ENCODE measurements around the gene RITA1.
"Not testable (repeated sequence)": the region's sequence is repeated elsewhere in the genome, so short reads cannot be mapped to it uniquely, and the experiment has no call there.

Gene RITA1

GRCh38 chr12:113203852-113204760 is 18.6 kb downstream of the RITA1 start:
- no peak for DNase-seq (ENCODE audit: low read depth, low spot score)

DNA sequence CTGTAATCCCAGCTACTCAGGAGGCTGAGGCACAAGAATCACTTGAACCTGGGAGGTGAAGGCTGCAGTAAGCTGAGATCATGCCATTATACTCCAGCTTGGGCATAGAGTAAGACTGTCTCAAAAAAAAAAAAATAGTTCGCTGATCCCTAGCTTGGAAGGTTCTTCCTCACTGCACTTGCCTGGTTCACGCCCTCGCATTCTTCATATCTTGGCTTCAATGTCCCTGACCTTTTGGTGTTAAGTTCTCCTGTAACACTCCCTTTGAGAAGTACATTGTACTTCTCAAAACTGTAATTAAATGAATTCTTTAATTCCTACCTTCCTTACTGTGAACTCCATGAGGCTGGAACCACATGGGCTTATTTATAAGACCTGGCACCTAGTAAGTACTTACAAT is 19.3 kb downstream of the RITA1 start:
- no peak for DNase-seq (ENCODE audit: low read depth, low spot score)

- not testable (repeated sequence) for DNase-seq (ENCODE audit: low read depth, low spot score)
Observed at GRCh38 chr12:113206802-113207201, 21.3 kb downstream of the RITA1 start.

- no peak for DNase-seq (ENCODE audit: low read depth, low spot score)
Observed at GRCh38 chr12:113207613-113208040, 22.1 kb downstream of the RITA1 start.

DNA sequence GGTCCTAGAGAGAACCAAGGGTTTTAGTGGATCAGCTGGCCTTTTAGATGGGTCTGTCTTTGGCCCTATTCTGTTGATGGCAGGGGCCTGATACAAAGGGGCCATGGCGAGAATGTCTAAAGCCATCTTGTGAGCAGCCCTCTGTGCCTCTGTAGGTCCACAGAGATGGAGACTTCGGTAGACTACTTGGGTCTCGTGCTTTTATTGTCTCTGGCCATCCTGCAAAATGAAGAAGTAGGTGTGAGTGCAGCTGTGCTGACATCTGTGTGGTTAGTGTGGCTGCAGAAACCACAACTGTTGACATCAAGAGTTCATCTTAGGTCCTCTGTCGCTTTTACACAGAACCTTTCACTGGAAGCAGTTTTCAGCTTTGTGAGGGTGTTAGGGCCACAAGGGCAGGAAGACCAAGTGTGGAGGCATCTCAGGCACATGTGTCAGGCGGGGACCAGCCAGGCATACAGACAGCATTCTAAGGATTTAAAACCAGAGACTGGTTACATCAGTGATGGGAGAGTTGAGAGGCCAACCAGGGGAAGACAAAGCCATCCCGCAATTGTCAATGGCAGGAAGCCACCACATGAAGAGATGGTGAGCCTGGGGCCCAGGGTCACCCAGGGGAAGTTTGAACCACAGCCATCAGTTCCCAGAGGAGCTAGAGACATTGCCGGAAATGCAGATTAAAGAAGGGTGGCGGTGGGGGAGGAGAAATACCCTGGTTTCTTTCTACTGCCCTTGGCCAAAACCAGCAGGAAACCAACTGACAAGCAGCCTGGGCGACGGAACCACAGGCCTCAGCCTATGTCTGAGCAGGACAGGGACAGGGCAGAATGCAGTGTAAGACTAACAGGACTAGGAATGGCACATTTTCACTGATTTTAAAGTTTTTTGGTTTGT is 22.8 kb downstream of the RITA1 start:
- no peak for DNase-seq (ENCODE audit: low read depth, low spot score)

- DNase-seq (ENCODE audit: low read depth, low spot score), result no peak
Observed at GRCh38 chr12:113211160-113211559, 25.6 kb downstream of the RITA1 start.

DNA sequence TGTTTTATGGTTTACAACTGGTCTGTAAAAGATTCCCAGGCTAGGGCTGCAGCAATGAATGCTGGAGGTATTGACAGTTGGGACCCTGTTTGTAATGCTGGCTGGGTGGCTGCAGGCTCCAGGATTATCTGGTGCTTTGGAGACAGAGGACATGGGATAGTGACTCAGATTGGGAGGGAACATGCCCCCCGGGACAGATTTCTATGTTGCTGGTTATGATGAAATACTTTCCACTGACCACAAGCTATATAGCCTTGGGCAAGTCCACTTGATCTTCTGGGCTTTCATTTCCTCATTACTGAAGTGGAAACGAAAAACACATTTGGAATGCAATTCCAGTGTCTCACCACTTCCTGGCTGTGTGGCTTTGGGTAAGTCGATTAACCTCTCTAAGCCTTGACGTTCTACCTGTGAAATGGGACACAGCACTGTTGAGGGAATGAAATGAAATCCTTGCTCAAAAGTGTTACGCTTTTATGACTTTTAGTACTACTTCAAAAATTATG is 29.4 kb downstream of the RITA1 start:
- DNase-seq (ENCODE audit: low read depth, low spot score), result peak; percentile 92

DNA sequence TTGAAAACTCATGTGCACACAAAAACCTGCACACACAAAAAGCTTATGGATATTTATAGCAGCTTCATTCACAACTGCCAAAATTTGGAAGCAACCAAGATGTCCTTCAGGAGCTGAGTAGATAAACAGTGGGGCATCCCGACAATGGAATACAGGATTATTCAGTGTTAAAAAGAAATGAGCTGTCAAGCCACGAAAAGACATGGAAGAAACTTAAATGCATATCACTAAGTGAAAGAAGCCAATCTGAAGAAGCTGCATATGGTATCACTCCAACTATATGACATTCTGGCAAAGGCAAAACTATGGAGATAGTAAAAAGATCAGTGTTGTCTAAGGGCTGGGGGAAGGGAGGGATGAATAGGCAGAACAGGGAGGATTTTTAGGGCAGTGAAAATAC is 30.5 kb downstream of the RITA1 start:
- DNase-seq (ENCODE audit: low read depth, low spot score), result no peak

GRCh38 chr12:113220593-113221180 is 35.2 kb downstream of the RITA1 start:
- DNase-seq (ENCODE audit: low read depth, low spot score), result no peak

DNA sequence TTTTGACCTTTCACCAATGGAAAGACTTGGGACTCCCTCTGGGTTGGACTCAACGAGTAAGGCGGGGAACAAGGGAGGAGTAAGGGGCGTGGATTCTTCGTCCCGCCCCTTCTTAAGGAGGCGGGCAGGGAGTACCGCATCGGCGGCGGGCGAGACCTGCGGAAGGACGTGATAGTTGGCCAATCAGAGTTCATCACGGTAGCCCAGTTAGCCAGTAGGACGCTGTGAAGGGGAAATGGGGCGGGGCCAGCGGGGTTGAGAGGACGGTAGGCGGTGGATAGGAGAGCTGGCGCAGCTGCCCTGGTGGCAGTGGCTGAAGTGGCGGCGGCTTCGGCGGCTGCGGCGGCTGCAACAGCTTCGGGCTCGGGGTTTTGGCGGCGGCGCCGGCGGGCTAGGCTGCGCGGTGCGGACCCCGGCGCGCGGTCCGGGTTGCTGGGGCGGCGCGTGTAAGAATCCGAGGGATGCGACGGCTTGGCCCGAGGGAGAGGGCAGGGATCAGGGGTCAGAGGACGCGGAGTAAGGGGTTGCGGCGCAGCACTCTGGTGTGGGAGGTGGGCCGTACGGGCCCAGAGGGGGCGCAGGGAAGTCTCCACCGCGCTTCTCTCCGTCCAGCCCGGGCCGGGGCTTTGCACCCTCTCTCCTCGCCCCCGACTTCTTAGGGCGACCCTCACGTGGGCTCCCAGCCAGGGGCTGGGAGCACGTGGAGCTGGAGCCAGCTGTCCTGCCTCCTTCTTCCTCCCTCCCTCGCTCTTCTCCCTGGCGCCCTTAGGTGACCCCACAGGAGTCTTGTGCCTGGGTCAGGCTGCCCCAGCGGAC is 35.9 kb downstream of the RITA1 start, which contains the start of gene TPCN1:
TPCN1 (plus strand) TSS at position 284 of the 816 bp plus-strand sequence. CDS start 5,389 bp downstream, outside the sequence.
- peak; percentile 100 for DNase-seq (ENCODE audit: low read depth, low spot score)

- DNase-seq (ENCODE audit: low read depth, low spot score), result no peak
Observed at GRCh38 chr12:113221997-113222729, 36.6 kb downstream of the RITA1 start.

DNA sequence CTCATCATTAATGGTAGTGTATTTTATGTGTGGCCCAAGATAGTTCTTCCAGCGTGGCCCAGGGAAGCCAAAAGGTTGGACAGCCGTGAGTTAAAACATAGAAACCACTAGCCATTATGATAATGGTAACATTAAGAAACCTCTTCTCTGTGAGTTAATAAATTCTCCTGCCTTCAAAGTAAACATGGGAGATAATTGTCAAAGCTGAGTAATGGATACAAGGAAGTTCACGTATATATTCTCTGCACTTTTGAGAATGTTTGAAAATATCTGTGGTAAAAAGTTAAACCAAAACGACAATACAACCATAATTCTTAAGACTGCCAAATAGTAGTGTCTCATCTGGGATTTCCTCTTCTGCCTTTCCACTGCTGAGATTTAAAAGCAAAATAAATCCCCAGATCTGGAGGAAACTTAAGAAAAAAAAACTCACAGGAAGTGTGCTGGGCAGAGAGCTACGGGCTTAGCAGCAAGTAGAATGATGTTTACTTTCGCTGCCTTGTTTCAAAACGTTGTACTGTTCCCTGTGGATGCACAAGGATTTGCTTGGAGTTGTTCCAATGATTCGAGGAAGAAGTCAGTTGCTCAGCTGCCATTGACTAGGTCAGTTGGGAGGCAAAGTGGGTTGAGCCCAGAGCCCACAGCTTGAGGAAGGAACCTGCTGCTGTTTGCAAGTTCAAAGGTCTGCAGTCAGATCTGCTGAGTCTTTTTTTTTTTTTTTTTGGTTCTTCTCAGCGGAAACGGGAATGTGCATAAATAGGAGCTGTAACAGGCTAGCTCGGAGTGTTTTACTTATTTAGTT is 37.4 kb downstream of the RITA1 start:
- peak; percentile 74 for DNase-seq (ENCODE audit: low read depth, low spot score)

GRCh38 chr12:113224955-113225354 is 39.4 kb downstream of the RITA1 start:
- no peak for DNase-seq (ENCODE audit: low read depth, low spot score)

- DNase-seq (ENCODE audit: low read depth, low spot score), result no peak
Observed at GRCh38 chr12:113226696-113227568, 41.4 kb downstream of the RITA1 start.

- no peak for DNase-seq (ENCODE audit: low read depth, low spot score)
Observed at GRCh38 chr12:113227686-113228391, 42.3 kb downstream of the RITA1 start.

GRCh38 chr12:113228394-113229028 is 43.0 kb downstream of the RITA1 start:
- DNase-seq (ENCODE audit: low read depth, low spot score), result no peak

Data from astrocyte of the hippocampus (primary cell).